Lower lobe of right lung (tissue), 2 donors: ENCODE measurements around the gene PKD1. TPM values are rescaled to one million over a fixed set of nuclear protein-coding genes. Genes with fewer than 3 reads are reported as not detected.

ENCODE experiments used
- ATAC-seq, 2 donors: fragments of 200-7000 bp; cut with Tn5 transposase; one replicate each; pipeline ENCODE4 v1.9.1; 2020 to 2022; ENCODE audit warnings: mild to moderate bottlenecking in 2 of 2, moderate library complexity in 2 of 2
- DNase-seq: peaks from one replicate; pipeline ENCODE4 v3.0.0-alpha.2; 2020
- H3K27ac ChIP-seq: fragments of 200-600 bp; one replicate; pipeline ENCODE4 v1.8.0; 2022
- H3K27me3 ChIP-seq: fragments of 200-600 bp; one replicate; pipeline ENCODE4 v1.8.0; 2022; ENCODE audit warnings: low read depth
- H3K36me3 ChIP-seq: fragments of 200-600 bp; one replicate; pipeline ENCODE4 v1.8.0; 2022; ENCODE audit warnings: mild to moderate bottlenecking
- H3K4me1 ChIP-seq: fragments of 200-600 bp; one replicate; pipeline ENCODE4 v1.8.0; 2022
- H3K4me3 ChIP-seq: fragments of 200-600 bp; one replicate; pipeline ENCODE4 v1.8.0; 2022; ENCODE audit warnings: mild to moderate bottlenecking
- H3K9me3 ChIP-seq: fragments of 200-600 bp; one replicate; pipeline ENCODE4 v1.8.0; 2022
- intact Hi-C: fragments of 100-400 bp; cut with DNase I; formaldehyde crosslinking; loops from one replicate; pipeline ENCODE4 v1.11.0; 2022
- total RNA-seq: library from RNA; stranded (reverse); fragmentation: NEBNext Ultra II Directional; extraction: Animal tissue kit (Norgen Biotek cat#: 25700); gene quantifications from one replicate; pipeline ENCODE4 v1.2.1, GENCODE V29; 2021
- TF ChIP-seq, protein P1 (sequence below): fragments of 200-600 bp; IDR thresholded peaks from one replicate; pipeline ENCODE4 v1.8.0; 2022; ENCODE audit warnings: antibody characterized with exemption, mild to moderate bottlenecking
- donor health status: DM: no; HTN: yes; CAD: no; lungs with severe emphysema.

The PKD1 gene
- total RNA-seq, 1 donor from 2014 or later = 81.6 TPM

DNA sequence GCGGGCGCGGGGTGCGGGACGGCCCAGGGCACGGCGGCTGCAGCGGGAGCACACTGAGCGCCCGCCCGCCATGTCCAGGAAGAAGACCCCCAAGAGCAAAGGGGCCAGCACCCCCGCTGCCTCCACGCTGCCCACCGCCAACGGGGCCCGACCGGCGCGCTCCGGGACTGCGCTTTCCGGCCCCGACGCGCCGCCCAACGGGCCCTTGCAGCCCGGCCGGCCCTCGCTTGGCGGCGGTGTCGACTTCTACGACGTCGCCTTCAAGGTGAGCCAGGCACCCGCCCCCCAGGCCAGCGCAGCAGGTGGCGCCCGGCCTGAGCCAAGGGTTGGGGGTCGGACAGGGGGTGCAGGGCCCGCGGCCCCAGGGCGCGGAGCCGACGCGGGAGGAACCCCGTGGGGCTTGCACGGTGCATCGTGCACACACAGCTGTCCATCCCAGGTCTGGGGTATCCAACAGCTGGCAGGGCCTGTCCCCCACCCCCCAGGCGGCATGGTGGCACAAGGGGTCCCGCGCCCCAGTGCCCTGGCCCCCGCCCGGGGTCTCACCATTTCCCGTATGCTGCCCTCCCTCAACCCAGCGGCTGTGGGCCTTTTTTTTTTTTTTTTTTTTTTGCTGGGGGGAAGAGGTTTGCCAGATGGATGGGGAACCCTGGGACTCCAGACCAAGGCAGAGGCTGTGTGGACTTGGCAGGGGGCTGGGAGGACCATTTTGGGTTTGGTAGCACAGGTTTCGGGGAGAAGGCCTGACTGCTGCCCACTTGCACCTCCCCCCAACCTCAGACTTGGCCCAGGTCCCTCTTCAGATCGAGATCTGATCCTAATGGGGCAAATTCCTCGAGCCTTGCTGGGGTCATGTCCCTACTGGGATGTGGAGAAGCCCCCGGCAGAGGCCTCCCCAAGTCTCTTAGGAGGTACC, 13.3 kb upstream of the PKD1 start:
- peaks cover 21% of the 10 kb centered on the region for H3K36me3 ChIP-seq
- ATAC-seq (no peak), DNase-seq (no peak)
- H3K27me3 ChIP-seq = no peaks in the 10 kb centered on the region
- H3K4me1 ChIP-seq = peaks cover 58% of the 10 kb centered on the region
- H3K27ac ChIP-seq = no peak overlapping the region
- peak overlapping the region; percentile 56 for H3K4me3 ChIP-seq
- no peaks in the 10 kb centered on the region for H3K9me3 ChIP-seq
- intact Hi-C loops = loop anchor here (10.0 kb wide), 1 partner anchor 124 kb away; the partner anchor contains the start of gene NHERF2
- TF ChIP-seq, protein P1, sequence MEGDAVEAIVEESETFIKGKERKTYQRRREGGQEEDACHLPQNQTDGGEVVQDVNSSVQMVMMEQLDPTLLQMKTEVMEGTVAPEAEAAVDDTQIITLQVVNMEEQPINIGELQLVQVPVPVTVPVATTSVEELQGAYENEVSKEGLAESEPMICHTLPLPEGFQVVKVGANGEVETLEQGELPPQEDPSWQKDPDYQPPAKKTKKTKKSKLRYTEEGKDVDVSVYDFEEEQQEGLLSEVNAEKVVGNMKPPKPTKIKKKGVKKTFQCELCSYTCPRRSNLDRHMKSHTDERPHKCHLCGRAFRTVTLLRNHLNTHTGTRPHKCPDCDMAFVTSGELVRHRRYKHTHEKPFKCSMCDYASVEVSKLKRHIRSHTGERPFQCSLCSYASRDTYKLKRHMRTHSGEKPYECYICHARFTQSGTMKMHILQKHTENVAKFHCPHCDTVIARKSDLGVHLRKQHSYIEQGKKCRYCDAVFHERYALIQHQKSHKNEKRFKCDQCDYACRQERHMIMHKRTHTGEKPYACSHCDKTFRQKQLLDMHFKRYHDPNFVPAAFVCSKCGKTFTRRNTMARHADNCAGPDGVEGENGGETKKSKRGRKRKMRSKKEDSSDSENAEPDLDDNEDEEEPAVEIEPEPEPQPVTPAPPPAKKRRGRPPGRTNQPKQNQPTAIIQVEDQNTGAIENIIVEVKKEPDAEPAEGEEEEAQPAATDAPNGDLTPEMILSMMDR = no peak

DNA sequence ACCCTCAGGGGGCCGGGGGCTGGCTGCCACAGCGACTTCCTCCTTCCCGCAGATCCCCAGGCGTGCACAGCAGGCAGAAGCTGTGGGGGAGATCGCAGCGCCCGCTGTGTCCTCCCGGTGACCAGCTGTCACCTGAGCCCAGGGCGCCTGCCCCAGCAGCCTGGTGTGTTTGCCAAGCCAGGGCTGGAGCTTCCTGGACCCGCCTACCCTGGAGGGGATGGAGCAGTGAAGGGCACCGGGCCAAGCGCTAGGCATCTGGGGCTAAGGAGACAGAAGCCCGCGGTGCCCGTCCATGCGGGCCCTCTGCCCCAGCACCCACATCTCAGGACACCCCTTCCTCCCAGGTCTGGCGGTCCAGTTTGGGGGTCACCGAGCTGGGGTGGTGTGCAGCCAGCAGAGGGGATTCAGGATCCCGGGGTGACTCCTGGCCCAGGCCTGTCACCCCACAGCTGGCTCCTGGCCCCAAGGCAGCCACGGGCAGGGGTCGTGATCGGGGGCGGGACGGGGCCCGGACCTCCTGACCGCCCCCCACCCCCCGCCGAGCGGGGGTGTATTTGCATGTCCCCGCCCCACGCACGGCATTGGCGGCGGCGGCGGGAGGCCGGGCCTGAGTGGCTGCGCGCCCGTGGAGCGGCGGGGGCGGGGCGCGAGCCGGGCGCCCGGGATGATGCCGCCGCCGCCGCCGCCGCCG, 12.4 kb upstream of the PKD1 start, which contains the start of gene RAB26:
RAB26 (plus strand) TSS at position 645 of the 691 bp plus-strand sequence. CDS start 159 bp downstream, outside the sequence.
- ATAC-seq (peak; percentile 88 to 90), DNase-seq (peak; percentile 89)
- peaks cover 50% of the 10 kb centered on the region for H3K4me1 ChIP-seq
- no peaks in the 10 kb centered on the region for H3K9me3 ChIP-seq
- peak within 1 kb of the TSS; percentile 56 for H3K4me3 ChIP-seq
- H3K36me3 ChIP-seq = peaks cover 15% of the 10 kb centered on the region
- H3K27ac ChIP-seq = peak within 1 kb of the TSS; percentile 41
- no peaks in the 10 kb centered on the region for H3K27me3 ChIP-seq
- intact Hi-C loops = loop anchor here (10.0 kb wide), 1 partner anchor 123 kb away; the partner anchor contains the start of gene NHERF2
- TF ChIP-seq, protein P1 = no peak

DNA sequence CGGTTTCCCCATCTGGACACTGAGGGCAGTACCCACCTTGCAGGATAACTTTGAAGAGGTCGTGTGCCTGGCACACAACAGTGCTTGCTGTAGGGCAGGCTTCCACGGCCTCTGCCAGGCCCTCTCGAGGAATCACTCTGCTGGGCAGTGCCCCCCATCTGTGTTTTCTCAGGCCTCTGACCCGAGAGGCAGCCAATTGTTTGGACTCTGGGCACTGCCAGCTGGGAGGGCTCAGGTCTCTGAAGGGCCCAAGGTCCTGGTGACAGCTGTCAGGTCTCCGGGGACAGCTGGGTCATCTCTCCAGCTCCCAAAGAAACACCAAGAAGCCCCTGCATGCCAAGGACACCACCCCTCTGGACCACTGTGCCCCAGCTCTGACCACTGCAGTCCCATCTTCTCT, 11.7 kb upstream of the PKD1 start:
- Histone ChIP-seq H3K27me3 (no peaks in the 10 kb centered on the region), H3K4me1 (peaks cover 42% of the 10 kb centered on the region), H3K9me3 (no peaks in the 10 kb centered on the region), H3K4me3 (no peak overlapping the region), H3K27ac (peak overlapping the region; percentile 41), H3K36me3 (peaks cover 7% of the 10 kb centered on the region)
- no peak for ATAC-seq
- intact Hi-C loops = loop anchor here (10.0 kb wide), 1 partner anchor 123 kb away; the partner anchor contains the start of gene NHERF2
- peak; percentile 45 for DNase-seq
- TF ChIP-seq, protein P1 = no peak

DNA sequence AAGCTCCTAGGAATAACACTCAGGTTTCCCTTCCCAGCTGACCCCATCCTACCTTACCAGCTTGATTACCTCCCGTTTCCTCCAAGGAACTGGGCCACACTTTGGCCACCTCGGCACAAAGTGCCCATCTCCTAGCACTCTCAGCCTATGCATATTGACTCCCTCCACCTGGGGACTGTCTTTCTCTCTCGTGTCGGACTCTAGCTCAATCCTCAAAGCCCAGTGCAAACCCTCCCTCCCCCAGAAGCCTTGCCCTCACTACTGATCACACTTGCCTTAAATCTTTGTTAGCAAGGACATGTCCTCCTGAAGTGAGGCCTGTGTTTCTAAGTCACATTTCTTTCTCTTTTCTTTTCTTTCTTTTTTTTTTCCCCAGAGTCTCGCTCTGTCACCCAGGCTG, 10.1 kb upstream of the PKD1 start:
- Histone ChIP-seq H3K27me3 (no peaks in the 10 kb centered on the region), H3K27ac (no peak overlapping the region), H3K36me3 (no peaks in the 10 kb centered on the region), H3K4me3 (no peak overlapping the region), H3K4me1 (peaks cover 27% of the 10 kb centered on the region), H3K9me3 (no peaks in the 10 kb centered on the region)
- TF ChIP-seq, protein P1 = no peak
- intact Hi-C loops = loop anchor here (10.0 kb wide), 1 partner anchor 121 kb away; the partner anchor contains the start of gene NHERF2
- ATAC-seq = no peak
- no peak for DNase-seq

DNA sequence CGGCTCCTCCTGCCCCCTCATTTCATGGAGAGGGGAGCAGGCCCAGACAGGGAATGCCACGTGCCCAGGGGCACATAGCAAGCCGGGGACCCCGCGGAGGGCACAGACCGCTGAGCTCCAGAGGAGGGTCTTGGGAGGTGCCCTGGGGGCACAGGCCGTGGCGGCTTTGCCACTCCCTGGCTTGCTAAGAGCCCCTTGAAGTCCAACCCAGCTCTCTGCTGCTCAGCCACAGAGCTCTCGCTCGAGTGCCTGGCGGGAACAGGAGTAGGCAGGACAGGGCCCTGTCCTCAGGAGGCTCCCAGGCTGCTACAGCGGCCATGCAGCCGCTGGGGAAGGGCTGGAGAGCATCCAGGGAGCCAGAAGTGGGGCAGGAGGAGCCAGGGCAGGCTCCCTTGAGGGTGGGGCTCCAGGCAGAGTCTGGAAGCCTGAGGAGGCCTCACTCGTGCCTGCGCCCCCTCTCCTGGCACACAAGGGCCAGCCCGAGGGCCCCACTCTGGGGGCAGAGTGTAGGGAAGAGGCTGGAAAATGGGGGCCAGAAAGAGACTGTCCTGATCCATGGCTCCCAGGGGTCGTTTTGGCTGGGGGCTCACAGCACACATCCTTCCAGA, 8.3 kb upstream of the PKD1 start:
- Histone ChIP-seq H3K27me3 (no peaks in the 10 kb centered on the region), H3K9me3 (no peaks in the 10 kb centered on the region), H3K4me3 (no peak overlapping the region), H3K27ac (no peak overlapping the region), H3K36me3 (no peaks in the 10 kb centered on the region), H3K4me1 (peaks cover 13% of the 10 kb centered on the region)
- ATAC-seq (no peak), DNase-seq (no peak)
- TF ChIP-seq, protein P1 = no peak
- intact Hi-C loops = loop anchor here (10.0 kb wide), 1 partner anchor 119 kb away; the partner anchor contains the start of gene NHERF2
